Stimulated activated CD4-positive, alpha-beta T cell treated with anti-CD3 and anti-CD28 coated beads, Interleukin-1b, Interleukin-23, amount 100 ng/mL, for 24 hours (primary cell): Measurements from ENCODE around the gene ZNF618.
"Not testable (repeated sequence)": the region's sequence is repeated elsewhere in the genome, so short reads cannot be mapped to it uniquely, and the experiment has no call there.

ENCODE experiments used
- DNase-seq, 4 experiments: peaks; one replicate each; pipeline ENCODE4 v3.0.0-alpha.2; 2020; ENCODE audit warnings: low read depth in 4 of 4, low spot score in 1 of 4

The ZNF618 gene

DNA sequence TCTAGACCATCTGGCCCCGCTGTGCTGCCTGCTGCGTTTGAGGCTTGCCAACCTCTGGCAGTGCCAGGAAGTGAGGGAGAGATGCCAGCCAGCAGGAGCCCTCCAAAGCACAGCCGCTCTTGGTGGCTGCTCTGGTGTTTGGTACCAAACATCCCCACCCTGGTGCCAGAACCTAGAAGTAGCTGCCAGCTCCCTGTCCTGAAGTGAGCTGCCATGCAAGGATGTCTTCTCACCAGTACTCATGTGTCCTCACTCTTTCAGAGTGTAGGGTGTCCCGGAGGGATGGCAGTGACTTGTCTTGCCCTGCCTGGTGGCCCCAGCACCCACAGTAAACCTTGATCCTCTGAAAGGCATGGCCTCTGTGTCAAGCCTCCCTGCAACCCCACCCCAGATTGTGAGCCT, 158.6 kb downstream of the ZNF618 start:
- no peak for DNase-seq

DNA sequence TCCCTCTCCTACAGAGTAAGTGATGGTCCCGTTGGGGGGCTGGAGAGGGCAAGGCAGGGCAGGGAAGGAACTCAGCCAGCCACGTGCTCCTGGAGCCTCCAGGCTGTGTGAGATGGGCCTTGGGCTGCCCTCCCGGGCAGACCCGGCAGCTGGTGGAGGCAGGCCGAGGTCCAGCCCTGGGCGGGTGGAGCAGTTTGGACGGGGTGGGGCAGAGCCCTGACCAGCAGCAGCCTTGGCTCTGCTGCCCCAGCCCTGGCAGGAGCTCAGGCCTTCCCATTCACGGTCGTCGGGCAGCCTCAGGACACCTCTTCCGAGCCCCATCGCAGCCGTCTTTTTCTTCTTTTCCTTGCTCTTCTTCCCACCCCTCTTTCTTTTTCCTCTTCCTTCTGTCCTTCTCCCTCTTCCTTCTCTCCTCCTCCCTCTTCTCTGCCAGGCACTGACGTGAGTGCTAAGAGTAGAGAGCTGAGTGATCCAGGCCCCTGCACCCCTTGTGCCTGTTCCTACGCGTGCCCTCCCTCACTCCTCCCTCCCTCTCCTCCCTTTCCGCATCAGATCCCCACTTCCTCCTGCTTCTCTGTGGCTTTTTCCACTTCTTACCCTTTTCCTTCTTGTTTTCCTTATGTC, 159.2 kb downstream of the ZNF618 start:
- DNase-seq, result no peak

DNA sequence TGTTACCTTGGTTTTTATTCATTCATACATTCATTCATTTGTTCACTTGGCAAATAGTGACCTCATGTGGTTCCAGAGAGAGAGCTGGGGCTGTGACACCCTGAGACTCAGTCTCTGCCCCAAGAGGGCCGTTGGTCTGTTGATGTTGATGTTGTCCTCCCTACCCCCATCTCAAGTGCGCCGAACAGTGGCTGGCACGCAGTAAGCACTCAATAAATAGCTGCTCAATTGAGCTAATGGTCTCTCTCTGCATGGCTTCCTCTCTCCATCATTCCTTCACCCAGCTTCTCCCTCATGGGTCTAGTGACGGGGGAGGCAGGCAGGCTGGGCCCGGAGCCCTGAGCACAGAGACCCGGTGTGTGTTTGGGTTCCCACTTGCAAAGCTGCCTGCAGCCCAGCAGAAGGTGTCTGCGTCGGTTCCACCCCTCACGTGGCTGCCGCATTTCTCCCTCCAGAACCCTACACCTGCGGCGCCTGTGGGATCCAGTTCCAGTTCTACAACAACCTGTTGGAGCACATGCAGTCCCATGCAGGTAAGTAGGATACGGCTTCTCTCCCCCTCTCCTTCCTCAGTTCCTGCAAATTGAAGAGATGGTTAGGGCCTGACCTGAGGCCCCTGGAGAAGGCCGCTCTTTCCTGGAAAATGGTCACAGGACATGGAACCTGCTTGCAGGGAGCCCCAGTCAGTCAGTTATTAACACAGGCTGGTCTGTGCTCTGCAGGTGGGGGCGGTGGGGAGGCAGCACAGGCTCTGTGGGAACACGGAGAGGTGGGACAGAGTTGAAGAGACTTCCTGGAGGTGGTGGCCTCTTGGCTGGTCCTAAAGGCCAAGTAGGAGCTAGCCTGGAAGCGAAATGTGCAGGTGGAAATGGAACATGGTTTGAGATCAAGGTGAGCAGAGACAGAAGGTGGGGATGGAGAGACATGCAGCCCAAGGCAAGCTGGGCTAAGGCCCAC, 160.0 kb downstream of the ZNF618 start:
- no peak for DNase-seq

DNA sequence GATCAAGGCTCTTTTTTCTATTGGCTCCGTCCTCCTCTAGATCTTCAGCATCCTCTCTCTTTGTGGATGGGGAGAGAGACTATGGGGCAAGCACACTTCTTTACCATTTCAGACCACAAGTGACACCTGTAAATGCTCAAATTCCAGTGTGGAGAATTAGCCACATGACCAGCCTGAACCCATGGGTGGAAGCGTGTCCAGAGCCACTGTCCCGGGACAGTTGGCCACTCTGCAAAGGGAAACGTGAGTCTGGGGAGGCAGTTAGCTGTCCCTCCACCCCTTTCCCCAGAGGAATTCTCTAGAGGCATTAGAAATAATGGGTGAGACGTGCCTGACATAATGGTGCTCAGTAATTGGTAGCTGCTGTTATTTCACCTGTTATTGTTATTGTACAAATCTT, 161.1 kb downstream of the ZNF618 start:
- no peak for DNase-seq

DNA sequence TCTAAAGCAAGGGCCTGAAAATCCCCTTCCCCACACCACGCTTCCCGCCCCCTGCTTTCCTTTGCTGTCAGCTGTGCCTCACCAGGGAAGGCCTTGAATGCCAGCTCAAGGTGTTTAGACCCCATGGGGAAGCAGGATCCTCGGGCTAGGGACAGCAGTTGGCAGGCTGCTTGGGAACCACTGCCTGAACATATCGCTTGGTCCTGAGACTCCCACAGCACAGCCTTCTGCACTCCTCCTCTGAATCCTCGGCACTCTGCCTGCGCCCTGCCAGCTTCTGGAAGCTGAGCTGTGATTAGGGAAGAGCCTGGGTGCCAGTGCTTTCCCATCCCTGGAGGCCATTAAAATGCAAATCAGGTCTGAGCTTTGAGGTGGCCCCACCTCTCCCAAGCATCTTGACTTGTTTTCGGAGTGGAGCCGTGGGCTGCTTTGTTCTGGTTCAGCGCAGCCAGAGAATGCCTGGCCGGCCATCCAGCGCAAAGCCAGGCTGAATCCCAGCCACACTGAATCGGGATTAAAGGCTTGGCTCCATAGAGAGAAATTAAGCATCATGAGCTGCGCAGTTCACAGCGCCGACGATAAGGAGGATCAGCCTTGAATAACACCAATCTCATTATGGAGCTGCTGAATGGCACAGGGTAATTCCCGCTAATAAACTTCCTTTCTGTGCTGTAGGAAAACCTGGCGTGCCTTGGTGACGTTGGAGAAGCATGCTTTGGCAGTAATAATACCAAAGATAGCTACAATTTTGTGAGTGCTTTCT, 162.0 kb downstream of the ZNF618 start:
- no peak for DNase-seq

DNA sequence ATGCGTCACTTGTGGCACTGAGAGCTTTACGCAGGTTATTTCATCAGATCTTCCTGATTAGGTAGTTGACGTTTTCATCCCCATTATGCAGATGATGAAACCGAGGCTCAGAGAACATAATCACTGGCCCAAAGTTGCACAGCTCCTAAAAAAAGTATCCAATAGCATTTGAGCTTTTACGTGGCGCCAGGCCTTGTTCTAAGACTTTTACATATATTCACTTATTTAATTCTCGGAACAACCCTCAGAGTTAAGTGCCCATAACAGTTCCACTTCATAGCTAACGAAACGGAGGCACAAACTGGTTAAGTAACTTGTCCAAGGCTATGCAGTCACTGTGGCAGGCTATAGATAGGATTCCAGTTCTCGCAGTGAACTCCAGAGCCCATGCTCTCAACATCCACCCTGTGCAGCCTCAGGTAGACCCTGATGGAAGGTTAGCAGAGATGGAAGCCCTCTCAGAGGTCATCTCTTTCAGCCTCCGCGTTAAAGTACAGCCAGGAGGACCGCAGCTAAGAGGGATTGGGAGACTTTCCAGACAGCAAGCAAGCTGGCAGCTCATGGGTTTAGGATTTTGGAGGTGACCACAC, 162.7 kb downstream of the ZNF618 start:
- no peak for DNase-seq

DNA sequence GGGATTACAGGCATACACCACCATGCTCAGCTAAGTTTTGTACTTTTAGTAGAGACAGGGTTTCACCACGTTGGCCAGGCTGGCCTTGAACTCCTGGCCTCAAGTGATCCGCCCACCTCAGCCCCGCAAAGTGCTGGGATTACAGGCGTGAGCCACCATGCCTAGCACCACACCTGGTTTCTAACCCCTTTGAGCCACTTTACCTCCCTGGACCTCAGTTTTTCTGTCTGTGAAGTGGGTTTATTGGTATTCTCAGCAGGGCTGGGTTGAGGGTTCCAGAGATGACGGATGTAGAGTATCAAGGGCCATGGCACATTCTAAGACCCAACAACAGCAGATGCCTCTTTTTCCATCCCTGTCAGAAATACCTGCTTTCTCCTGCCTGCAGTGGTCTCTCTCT, 163.4 kb downstream of the ZNF618 start:
- no peak for DNase-seq

DNA sequence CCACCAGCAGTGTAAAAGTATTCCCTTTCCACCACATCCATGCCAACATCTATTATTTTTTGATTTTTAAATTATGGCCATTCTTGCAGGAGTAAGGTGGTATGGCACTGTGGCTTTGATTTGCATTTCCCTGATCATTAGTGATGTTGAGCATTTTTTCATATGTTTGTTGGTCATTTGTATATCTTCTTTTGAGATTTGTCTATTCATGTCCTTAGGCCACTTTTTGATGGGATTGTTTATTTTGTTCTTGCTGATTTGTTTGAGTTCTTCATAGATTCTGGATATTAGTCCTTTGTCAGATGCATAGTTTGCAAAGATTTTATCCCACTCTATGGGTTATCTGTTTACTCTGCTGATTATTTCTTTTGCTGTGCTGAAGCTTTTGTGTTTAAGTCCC, 167.6 kb downstream of the ZNF618 start:
- not testable (repeated sequence) for DNase-seq

DNA sequence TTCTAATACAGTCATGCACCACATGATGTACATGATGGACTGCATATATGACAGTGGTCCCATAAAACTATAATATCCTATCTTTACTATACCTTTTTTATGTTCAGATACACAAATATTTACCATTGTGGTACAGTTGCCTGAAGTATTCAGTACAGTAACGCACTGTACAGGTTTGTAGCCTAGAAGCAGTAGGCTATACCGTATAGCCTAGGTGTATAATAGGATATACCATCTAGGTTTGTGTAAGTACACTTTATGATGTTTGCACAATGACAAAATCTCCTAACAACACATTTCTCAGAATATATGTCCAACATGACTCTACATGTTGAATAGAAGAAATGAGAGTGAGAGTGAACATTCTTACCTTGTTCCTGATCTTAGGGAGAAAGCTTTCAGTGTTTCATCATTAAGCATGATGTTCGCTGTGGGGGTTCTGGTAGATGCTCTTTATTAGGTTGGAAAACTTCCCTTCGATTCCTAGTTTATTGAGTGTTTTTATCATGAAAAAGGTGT, 170.2 kb downstream of the ZNF618 start:
- DNase-seq, result no peak

DNA sequence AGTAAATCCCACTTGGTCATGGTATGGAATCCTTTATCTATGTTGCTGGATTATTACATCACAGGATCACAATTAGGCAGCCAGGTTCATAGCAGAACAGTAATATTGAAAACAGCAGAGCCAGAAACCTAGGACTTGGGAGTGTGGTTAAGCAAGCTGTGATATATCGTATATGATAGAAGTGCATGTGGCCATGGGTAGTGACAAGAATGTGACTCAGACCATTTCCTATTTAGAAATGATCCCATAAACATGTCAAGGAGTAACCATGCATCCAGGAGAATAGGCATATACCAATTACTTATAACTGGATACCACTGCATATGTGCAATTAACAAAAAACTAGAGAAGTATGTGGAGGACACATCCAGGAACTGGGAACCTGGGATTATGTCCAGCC, 170.8 kb downstream of the ZNF618 start:
- no peak for DNase-seq

DNA sequence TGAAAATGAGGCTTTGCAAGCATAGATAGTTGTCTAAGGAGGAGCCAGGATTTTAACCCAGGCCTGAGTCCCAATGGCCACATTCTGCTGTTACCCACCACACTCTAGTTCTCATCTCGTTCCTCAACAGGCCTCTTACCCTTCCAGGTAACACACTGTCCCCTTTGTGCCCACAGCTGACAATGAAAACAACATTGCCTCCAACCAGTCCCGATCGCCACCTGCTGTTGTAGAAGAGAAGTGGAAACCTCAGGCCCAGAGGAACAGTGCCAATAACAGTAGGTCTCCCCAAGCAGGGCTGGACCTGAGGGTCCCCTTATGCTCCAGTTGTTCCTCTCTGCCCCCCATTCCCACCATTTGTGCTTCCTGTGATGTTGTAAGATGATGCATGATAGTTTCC, 171.6 kb downstream of the ZNF618 start:
- no peak for DNase-seq

DNA sequence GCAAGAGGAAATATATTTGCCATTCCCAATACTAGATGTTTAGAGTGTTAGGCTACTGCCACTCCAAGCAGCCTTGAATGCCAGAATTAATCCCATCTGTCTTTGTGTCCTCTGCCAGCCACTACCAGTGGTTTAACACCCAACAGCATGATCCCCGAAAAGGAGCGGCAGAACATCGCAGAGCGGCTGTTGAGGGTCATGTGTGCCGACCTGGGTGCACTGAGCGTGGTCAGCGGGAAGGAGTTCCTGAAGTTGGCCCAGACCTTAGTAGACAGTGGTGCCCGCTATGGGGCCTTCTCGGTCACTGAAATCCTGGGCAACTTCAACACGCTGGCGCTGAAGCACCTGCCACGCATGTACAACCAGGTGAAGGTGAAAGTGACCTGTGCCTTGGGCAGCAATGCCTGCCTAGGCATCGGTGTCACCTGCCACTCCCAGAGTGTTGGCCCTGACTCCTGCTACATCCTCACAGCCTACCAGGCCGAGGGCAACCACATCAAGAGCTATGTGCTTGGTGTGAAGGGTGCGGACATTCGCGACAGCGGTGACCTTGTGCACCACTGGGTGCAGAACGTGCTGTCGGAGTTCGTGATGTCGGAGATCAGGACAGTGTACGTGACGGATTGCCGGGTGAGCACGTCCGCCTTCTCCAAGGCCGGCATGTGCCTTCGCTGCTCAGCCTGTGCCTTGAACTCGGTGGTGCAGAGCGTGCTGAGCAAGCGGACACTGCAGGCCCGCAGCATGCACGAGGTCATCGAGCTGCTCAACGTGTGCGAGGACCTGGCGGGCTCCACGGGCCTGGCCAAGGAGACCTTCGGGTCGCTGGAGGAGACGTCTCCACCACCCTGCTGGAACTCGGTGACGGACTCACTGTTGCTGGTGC, 172.7 kb downstream of the ZNF618 start:
- no peak for DNase-seq

DNA sequence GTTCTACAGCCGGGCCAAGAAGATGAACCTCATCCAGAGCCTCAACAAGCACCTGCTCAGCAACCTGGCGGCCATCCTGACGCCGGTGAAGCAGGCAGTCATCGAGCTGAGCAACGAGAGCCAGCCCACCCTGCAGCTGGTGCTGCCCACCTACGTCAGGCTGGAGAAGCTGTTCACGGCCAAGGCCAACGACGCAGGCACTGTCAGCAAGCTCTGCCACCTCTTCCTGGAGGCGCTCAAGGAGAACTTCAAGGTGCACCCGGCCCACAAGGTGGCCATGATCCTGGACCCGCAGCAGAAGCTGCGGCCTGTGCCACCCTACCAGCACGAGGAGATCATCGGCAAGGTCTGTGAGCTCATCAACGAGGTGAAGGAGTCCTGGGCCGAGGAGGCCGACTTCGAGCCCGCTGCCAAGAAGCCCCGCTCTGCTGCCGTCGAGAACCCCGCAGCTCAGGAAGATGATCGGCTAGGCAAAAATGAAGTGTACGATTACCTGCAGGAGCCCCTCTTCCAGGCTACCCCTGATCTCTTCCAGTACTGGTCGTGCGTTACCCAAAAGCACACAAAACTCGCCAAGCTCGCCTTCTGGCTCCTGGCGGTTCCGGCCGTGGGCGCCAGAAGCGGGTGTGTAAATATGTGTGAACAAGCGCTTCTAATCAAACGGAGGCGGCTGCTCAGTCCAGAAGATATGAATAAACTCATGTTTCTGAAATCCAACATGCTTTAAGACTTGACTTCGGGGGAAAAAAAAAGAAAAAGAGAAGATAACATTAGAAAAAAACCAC, 173.5 kb downstream of the ZNF618 start:
- no peak for DNase-seq

DNA sequence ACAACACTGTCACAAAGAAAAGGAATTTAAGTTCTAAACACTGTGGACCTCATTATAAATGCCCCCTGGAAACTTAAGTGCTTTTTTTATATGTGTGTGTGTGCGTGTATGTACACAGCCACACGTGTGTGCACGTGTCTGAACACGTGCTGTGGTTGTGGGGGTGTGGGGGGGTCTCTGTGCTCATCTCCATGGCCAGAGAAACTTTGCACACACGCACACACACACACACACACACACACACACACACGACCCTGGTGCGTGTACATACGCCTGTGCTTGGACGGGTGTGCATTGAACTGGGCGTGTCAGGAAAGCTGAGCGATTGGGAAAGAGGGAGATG, 174.1 kb downstream of the ZNF618 start:
- DNase-seq, result no peak

DNA sequence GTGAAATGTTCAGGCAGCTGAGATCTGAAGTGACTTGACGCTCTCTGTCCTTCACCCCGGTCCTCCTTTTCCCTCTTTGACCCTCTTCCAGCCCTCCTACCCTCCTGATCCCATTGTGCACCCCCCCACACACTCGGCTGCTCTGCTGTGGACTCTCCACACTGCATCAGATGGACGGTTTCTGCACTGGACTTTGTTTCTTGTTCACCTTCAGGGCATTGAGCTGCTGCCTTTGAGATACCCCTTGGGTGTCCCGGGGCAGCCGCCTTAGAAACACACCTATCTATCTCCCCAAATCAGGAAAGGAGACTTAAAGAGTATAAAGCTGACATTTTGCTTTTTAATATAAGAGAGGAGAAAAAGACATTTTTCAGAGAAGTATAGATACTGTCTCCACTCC, 174.5 kb downstream of the ZNF618 start:
- no peak for DNase-seq

DNA sequence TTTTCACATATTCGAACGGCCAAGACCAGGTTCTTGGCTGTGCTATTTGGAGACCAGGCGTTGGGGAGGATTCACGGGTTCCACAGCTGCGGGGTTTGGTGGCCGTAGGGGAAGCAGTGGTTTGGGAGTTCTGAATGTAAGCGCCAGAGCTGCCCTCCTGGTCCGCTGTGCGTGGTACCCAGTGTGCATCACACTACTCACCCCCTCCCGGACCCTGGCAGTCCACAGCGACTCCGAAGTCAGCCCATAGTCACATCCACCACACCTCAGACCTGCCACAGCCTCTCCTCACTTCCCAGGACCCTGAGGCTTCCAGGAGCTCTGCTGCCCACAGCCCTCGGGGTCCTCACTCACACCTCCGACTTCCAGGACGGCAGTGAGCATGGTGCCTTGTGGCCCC, 175.2 kb downstream of the ZNF618 start:
- DNase-seq, result no peak

DNA sequence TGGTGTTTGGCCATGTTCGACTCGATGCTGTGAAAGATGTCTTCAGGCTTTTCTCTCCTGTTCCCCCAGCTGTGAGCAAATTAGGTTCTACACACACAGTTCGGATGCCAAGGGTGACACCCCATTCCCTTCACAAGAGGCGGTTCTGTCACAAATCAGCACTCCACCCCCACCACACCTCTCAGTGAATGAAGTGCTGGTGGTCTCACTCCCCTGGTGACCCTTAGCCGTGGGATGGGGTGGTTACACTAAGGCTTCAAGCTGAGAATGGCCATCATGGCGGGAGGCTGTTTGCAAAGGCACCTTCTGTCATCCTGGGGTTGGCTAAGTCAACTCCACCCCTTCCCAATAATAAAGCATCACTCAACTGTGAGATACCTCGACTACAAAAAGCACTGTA, 175.6 kb downstream of the ZNF618 start:
- DNase-seq, result no peak

DNA sequence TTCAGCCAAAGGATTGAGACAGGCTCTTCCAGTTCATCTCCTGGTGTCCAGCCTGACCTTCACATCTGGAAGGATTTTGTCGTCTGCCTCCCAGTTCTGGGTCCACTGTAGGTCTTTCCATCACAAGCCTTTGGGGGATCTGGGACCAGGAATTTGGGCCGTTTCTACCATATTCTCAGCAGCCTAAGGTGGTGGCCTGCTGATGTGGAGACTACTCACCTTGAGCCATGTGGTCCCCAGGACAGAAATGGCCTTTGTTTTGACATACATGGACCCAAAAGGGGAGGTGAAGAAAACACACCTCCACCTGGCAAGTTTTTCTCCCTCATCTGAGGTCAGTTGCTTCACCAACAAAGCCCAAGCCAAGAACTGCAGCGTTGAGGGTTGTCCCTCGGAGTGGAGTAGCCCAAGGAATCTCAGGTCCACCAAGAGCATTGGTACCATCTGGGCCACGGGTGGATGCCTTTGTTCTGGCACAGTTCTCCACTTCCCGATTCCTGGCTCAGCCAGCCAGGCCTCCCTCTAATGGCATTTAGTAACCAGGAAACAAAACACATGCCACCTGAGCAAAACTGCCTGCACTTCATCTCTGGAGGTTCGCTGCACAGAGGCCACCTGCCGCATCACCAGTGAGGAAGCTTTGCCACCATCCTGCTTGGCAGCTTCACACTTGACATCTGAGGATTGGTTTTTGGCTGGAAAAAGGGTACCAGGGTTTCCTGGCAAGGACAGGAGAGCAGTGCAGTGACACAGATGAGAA, 177.3 kb downstream of the ZNF618 start:
- DNase-seq, result no peak

DNA sequence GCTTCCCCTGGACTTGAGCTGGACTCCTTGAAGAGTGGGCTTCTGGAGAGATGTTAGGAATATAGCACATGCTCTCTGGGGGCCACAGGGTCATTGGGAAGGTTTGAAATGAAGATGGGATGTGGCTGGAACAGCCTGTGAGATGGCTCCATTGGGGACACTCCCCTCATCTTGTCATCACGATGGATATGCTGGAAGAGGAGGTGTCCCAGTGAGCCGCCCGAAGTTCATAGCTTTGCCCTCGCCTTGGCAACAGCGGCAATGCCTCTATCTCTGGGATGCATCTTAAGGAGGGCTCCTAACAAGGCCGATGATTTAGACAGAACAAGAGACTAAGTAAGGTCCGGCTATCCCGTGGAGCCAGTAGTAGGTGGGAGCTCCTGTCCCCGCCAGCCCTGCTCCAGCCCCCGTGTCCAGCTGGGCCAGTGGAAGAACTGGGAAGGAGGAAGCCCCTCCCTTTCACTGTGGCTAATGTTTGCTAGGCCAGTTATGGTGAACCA, 178.1 kb downstream of the ZNF618 start:
- no peak for DNase-seq
